ENCODE data around the gene DNASE1L1.
"Not testable (repeated sequence)": the region's sequence is repeated elsewhere in the genome, so short reads cannot be mapped to it uniquely, and the experiment has no call there.

DNASE1L1 gene

GRCh38 chrX:154403192-154403591, 5.9 kb downstream of the DNASE1L1 start:
- DNase-seq = no peak

DNA sequence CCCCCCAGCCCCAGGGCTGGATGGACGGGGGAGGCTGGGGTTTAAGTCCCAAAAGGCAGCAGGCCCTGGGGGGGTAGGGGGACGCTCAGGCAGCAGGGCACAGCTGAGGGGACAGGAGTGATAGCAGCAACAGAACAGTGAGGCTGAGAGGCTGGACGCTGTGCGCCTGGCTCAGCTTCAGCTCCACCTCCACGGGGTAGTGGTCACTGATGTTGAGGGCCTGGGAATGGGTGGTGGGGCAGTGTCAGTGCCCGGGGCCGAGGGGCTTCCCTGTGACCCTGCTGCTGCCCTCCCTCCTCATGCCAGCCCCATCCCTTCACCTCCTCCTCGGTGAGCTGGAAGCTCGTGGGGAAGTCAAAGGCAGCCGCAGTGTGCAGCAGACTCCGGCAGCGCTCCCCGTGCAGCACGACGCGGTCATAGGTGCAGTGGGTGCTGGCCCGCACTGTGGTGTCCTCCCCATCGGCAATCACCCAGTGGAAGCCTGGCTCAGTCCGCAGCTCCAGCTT, 6.4 kb downstream of the DNASE1L1 start:
- DNase-seq = no peak

GRCh38 chrX:154401918-154402621, 7.0 kb downstream of the DNASE1L1 start:
- peak; percentile 26 for DNase-seq

GRCh38 chrX:154401045-154401799, 7.8 kb downstream of the DNASE1L1 start:
- peak; percentile 57 for DNase-seq

- DNase-seq = not testable (repeated sequence)
Measured at GRCh38 chrX:154400369-154400817, 8.7 kb downstream of the DNASE1L1 start.

DNA sequence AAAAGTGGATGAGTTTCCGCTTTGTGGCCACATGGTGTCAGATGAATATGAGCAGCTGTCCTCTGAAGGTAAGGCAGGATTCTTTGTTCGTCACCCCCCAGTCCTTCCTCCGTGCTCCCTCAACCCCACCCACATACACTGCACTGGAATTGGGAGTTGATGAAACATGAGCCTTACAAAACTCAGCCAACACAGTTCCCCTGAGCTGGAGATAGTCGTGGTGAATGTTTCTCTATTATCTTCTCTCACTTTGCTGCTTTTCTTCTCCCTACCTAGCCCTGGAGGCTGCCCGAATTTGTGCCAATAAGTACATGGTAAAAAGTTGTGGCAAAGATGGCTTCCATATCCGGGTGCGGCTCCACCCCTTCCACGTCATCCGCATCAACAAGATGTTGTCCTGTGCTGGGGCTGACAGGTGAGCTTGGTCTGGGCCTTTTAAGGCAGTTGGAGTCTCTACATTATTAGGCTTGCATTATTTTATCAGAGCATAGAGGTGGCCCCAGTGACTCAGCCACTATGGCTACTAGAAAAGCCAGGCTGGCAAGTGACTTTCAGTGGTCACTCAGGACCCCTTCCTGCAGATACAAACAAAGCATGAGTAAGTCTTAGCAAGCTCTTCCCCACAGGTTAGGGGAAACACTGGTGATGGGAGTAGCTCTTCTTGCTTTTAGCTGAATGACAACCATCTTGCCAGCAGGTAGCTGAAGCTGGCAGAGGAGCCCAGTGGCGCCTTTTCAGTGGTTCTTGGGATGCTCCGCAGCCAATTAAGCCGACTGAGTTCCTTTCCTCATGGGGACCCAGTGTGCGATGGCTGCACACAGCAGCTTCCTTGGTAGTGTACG, 9.3 kb downstream of the DNASE1L1 start:
- DNase-seq = no peak

DNA sequence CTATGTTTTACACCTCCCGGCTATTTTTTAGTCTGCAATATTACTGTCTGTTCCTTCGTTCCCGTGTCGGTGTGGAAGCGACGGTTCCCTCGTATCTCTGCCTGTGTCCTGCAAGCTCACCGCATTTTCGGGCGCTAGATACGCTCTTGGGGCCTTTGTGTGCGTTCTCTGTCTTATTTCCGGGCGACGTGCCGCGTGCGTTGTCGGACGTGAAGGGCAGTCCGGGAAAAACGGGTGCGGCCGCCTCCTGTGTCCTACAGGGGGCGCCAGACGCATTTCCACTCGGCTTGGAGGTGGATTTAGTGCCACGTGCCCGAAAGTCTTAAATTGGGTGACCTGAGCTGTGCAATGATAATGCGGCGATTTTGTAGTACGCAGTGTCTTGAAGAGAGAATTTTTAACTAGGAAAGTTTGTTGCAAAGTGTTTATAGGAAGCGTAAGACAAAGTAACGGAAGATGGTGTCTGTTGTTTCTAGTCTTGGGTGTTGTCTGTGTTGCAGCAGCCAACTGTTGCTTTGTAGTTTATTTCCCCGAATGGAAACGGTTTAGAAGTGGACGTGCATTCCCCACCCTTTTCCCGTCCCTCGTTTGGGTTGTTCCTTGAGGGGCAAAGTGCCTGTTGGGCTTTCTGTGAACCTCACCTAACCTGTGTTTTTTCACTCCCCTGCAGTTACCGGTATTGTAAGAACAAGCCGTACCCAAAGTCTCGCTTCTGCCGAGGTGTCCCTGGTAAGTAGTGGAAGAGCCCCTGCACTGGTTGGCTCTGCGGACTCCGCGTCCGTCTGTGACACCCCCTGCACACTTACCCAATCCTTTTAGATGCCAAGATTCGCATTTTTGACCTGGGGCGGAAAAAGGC, 10.2 kb downstream of the DNASE1L1 start:
- DNase-seq = peak; percentile 91

DNA sequence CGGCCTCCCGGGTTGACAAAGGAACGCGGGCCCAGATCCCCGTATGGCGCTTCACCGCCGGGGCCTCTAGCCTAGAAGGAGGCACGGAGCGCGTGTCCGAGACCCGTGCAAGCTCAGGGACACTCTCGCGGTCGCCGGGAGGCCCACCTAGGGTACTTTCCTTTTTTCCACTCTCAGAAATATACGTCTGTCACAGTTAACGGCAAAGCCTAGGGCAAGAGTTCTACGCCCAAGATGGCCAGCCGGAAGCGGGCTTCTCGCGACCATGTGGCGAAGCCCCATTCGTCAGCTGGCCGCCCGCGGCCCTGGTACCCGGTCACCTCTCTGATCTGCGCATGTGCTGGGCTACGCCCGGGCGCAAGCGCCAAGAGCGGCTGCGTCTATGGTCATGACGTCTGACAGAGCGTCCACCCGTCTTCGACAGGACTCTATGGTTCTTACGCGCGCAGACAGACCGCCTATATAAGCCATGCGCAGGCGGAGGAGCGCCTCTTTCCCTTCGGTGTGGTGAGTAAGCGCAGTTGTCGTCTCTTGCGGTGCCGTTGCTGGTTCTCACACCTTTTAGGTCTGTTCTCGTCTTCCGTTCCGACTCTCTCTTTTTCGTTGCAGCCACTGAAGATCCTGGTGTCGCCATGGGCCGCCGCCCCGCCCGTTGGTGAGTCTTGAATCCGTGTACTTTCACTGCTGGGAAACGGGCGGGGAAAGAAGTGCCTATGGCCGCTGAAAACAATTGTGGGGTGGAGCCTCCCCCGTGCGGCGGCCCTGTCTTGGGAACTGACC, 11.0 kb downstream of the DNASE1L1 start, which contains the start of gene RPL10:
TSS of gene RPL10 (plus strand) at position 490 of the 780 bp plus-strand sequence. CDS start at position 633, 143 bp downstream.
- DNase-seq = peak; percentile 97

GRCh38 chrX:154396973-154397887, 11.8 kb downstream of the DNASE1L1 start:
- DNase-seq = peak; percentile 87

- DNase-seq = not testable (repeated sequence)
Measured at GRCh38 chrX:154396363-154396762, 12.7 kb downstream of the DNASE1L1 start.

GRCh38 chrX:154389812-154390747, 19.0 kb downstream of the DNASE1L1 start:
- not testable (repeated sequence) for DNase-seq

GRCh38 chrX:154388649-154389048, 20.4 kb downstream of the DNASE1L1 start:
- not testable (repeated sequence) for DNase-seq

DNA sequence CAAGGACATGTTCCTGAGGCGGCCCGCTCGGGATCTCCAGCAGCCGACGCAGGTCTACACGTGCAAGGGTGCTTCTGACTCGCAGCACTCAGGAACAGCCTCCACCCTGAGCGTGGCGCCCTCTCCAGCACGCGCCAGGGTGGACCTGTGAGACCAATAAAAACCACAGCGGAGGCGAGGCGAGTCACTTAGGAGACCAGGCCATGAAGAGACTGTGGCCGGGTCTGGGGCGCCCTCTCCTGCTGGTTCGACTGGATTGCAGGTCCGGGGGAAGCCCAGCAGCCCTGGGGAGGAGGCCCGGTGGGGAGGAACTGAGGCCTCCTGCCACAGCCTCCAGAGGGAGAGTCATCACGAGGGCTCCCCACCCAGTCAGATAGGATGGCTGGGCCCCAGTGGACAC, 21.0 kb downstream of the DNASE1L1 start:
- DNase-seq = not testable (repeated sequence)

GRCh38 chrX:154384284-154384892, 24.7 kb downstream of the DNASE1L1 start:
- DNase-seq = no peak

DNA sequence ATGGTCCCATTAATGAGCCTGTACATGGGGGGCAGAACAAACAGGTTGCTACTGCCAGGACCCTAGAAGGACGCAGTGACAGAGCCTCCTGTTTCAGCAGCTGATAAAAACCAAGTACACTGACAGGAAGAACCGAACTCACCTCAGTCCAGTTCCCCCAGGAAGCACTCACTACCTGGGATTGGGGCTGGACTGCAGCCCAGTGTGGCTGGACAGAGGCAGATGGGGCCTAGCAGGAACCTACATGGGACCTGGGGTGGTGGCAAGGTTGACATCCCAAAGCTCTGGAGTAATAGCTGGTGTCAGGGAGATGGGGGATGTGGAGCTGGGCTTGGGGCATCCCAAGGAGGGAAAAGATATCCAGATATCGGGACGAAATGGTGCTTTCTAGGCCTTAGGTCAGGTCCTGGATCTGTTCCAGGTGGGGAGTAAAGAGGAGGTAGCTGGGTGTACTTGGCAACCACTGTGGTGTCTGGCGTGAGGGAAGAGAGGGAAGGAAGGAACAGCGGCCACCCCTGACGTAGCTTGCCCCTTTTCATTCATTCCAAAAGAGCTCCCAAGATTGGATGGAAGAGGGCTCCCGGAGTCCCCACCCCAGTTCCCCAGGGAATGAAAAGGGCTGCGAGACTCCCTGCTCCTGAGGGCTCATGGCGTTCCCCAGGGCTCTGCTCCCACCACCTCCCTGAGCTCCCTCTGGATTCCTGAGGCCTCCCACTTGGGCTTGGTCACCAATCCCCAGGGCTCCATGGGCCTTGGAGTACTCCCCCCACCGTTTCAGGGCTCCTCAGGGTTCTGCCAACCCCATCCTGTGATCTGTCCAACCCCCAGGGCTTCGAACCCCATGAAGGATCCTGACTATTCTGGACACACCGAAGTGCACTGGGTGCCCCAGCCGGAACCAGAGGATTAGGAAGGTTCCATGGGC, 25.4 kb downstream of the DNASE1L1 start:
- DNase-seq = no peak

- DNase-seq = no peak
Measured at GRCh38 chrX:154382483-154383069, 26.5 kb downstream of the DNASE1L1 start.

- no peak for DNase-seq
Measured at GRCh38 chrX:154381271-154381670, 27.8 kb downstream of the DNASE1L1 start.

Data from hematopoietic multipotent progenitor cell treated with erythropoietin and hydrocortisone succinate and interleukin-3 and kit ligand, for 4 days (in vitro differentiated cells).